Measurements from ENCODE around the gene GALNT12. TPM values are rescaled to one million over a fixed set of nuclear protein-coding genes. Genes with fewer than 3 reads are reported as not detected.

Gene GALNT12, protein sequence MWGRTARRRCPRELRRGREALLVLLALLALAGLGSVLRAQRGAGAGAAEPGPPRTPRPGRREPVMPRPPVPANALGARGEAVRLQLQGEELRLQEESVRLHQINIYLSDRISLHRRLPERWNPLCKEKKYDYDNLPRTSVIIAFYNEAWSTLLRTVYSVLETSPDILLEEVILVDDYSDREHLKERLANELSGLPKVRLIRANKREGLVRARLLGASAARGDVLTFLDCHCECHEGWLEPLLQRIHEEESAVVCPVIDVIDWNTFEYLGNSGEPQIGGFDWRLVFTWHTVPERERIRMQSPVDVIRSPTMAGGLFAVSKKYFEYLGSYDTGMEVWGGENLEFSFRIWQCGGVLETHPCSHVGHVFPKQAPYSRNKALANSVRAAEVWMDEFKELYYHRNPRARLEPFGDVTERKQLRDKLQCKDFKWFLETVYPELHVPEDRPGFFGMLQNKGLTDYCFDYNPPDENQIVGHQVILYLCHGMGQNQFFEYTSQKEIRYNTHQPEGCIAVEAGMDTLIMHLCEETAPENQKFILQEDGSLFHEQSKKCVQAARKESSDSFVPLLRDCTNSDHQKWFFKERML
- total RNA-seq (13.0 and 16.4 TPM in 2 replicates), polyA plus RNA-seq (13.9 and 17.2 TPM in 2 replicates)

DNA sequence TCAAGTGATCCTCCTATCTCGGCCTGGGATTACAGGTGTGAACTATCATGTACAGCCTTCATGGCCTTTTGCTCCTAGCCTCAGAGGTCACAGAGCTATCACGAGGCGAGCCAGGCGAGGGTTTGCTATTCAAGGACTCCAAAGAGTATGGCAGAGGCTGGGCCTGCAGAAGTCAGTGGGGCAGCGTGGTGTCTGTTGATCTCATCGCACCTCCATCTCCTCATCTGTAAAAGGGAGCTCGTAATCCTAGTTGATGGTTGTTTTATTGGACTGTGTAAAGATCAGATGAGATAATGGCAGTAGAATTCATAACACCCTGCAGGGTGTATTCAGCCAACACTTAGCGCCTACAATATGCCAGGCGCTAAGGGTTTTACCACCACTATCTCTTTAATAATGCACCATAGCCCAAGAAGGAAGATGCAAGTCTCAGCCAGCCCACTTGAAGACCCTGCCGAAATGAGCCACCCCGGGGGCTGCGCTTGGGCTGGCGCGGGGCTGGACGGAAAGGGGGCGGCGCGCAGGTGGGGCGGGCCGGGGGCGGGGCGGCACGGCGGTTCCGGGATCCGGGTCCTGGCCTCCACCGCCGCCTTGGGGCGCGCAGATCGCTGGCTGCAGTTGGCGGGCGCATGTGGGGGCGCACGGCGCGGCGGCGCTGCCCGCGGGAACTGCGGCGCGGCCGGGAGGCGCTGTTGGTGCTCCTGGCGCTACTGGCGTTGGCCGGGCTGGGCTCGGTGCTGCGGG is at the start of gene GALNT12:
Gene GALNT12 (plus strand): TSS at position 601 of the 744 bp plus-strand sequence. CDS start 29 bp downstream, at position 630.
- no peak for TF ChIP-seq EZH2phosphoT487 (IDR thresholded peaks at IDR 0.05; ENCODE audit: low read depth, severe bottlenecking, unreplicated experiment)
- TF ChIP-seq, protein P1, sequence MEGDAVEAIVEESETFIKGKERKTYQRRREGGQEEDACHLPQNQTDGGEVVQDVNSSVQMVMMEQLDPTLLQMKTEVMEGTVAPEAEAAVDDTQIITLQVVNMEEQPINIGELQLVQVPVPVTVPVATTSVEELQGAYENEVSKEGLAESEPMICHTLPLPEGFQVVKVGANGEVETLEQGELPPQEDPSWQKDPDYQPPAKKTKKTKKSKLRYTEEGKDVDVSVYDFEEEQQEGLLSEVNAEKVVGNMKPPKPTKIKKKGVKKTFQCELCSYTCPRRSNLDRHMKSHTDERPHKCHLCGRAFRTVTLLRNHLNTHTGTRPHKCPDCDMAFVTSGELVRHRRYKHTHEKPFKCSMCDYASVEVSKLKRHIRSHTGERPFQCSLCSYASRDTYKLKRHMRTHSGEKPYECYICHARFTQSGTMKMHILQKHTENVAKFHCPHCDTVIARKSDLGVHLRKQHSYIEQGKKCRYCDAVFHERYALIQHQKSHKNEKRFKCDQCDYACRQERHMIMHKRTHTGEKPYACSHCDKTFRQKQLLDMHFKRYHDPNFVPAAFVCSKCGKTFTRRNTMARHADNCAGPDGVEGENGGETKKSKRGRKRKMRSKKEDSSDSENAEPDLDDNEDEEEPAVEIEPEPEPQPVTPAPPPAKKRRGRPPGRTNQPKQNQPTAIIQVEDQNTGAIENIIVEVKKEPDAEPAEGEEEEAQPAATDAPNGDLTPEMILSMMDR (IDR thresholded peaks at IDR 0.05; ENCODE audit: poor library complexity), result no peak
- no peak for TF ChIP-seq EZH2 (IDR thresholded peaks at IDR 0.05; ENCODE audit: borderline replicate concordance)
- peaks cover 38% of the 10 kb centered on the region for H3K4me1 ChIP-seq (ENCODE audit: insufficient read depth)
- no peak within 1 kb of the TSS for H3K27ac ChIP-seq
- H3K9me2 ChIP-seq (replicated peaks; ENCODE audit: insufficient read depth), result no peaks in the 10 kb centered on the region
- peak within 1 kb of the TSS; percentile 48 for H3K4me3 ChIP-seq
- H3K36me3 ChIP-seq (replicated peaks; ENCODE audit: insufficient read depth, low read depth), result no peaks in the 10 kb centered on the region
- peak within 1 kb of the TSS; percentile 97 for H3K4me2 ChIP-seq
- H2AFZ ChIP-seq, result peak within 1 kb of the TSS; percentile 60
- H3K9me3 ChIP-seq (ENCODE audit: low read depth), result no peaks in the 10 kb centered on the region
- H3K79me2 ChIP-seq, result no peaks in the 10 kb centered on the region
- WGBS (ENCODE audit: low lambda C conversion rate, missing lambda C conversion rate), result 11% methylated on average over 22 of the region's 51 CpGs
- peak; percentile 68 for DNase-seq (ENCODE audit: low spot score)
- no peaks in the 10 kb centered on the region for H3K27me3 ChIP-seq
- H4K20me1 ChIP-seq (ENCODE audit: insufficient read depth, poor library complexity, severe bottlenecking), result no peaks in the 10 kb centered on the region

DNA sequence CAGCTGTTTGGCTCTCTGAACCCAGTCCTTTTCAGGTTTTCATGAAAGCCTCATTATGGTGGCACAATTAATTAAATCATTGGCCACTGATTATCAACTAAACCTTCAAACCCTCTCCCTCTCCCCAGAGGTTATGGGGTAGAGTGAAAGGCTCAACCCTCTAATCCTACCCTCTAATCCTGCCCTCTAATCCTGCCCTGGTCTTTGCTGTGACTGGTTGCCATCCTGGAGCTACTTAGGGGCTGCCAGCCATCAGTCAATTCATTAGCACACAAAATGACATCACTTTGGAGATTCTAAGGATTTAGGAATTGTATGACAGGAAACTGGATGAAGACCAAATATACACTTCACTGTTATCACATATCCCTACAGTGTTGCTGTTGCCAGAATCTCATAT is 47.2 kb upstream of the GALNT12 start:
- H3K27me3 ChIP-seq, result no peaks in the 10 kb centered on the region
- no peaks in the 10 kb centered on the region for H4K20me1 ChIP-seq (ENCODE audit: insufficient read depth, poor library complexity, severe bottlenecking)
- H2AFZ ChIP-seq, result no peak overlapping the region
- no peaks in the 10 kb centered on the region for H3K79me2 ChIP-seq
- DNase-seq (ENCODE audit: low spot score), result no peak
- H3K9me3 ChIP-seq (ENCODE audit: low read depth), result no peaks in the 10 kb centered on the region
- H3K4me3 ChIP-seq, result no peak overlapping the region
- no peak overlapping the region for H3K4me2 ChIP-seq
- TF ChIP-seq EZH2phosphoT487 (IDR thresholded peaks at IDR 0.05; ENCODE audit: low read depth, severe bottlenecking, unreplicated experiment) (no peak), EZH2 (IDR thresholded peaks at IDR 0.05; ENCODE audit: borderline replicate concordance) (no peak)
- TF ChIP-seq, protein P1 (IDR thresholded peaks at IDR 0.05; ENCODE audit: poor library complexity), result no peak
- no peaks in the 10 kb centered on the region for H3K4me1 ChIP-seq (ENCODE audit: insufficient read depth)
- H3K36me3 ChIP-seq (replicated peaks; ENCODE audit: insufficient read depth, low read depth), result peaks cover 8% of the 10 kb centered on the region
- H3K9me2 ChIP-seq (replicated peaks; ENCODE audit: insufficient read depth), result no peaks in the 10 kb centered on the region
- H3K27ac ChIP-seq, result no peak overlapping the region

DNA sequence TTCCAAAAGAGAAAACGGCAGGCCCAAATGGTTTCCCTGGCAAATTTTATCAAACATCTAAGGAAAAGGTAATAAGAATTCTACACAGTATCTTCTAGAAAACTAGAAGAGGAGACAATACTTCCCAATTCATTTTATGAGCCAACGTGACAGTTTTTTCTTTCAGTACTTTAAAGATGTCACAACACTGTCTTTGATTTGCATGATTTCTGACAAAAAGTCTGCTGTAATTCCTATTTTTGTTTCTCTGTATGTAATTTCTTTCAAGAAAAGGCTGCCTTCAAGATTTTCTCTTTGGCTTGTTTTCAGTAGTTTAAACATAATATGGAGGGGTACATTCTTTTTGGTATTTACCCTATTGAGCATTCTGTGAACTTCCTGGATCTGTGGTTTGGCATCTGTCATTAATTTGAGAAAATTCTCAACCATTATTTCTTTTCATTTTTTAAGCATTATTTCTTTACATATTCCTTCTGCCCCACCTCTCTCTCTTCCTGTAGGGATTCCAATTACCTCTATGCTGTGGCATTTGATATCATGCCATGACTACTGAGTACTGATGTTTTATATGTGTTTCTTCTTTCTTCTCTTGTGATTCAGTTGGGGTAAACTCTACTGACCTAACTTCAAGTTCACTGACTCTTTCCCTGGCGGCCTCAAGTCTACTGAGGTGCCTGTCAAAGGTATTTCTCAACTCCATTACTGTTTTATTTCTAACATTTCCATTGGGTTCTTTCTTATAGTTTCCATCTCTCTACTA is 43.3 kb upstream of the GALNT12 start:
- TF ChIP-seq EZH2phosphoT487 (IDR thresholded peaks at IDR 0.05; ENCODE audit: low read depth, severe bottlenecking, unreplicated experiment), result no peak
- TF ChIP-seq, protein P1 (IDR thresholded peaks at IDR 0.05; ENCODE audit: poor library complexity), result no peak
- TF ChIP-seq EZH2 (IDR thresholded peaks at IDR 0.05; ENCODE audit: borderline replicate concordance), result no peak
- Histone ChIP-seq H3K27ac (no peak overlapping the region), H3K4me3 (no peak overlapping the region), H3K4me1 (ENCODE audit: insufficient read depth) (no peaks in the 10 kb centered on the region), H4K20me1 (ENCODE audit: insufficient read depth, poor library complexity, severe bottlenecking) (no peaks in the 10 kb centered on the region), H3K9me2 (replicated peaks; ENCODE audit: insufficient read depth) (no peaks in the 10 kb centered on the region), H3K4me2 (no peak overlapping the region), H2AFZ (no peak overlapping the region), H3K9me3 (ENCODE audit: low read depth) (no peaks in the 10 kb centered on the region), H3K79me2 (no peaks in the 10 kb centered on the region), H3K36me3 (replicated peaks; ENCODE audit: insufficient read depth, low read depth) (peaks cover 8% of the 10 kb centered on the region), H3K27me3 (no peaks in the 10 kb centered on the region)
- no peak for DNase-seq (ENCODE audit: low spot score)
- 98% methylated on average over 3 of the region's 3 CpGs for WGBS (ENCODE audit: low lambda C conversion rate, missing lambda C conversion rate)

Measured in hepatocyte (in vitro differentiated cells).